ENCODE results near the gene KLK1.

Gene KLK1

GRCh38 chr19:50826492-50827240 lies 3.1 kb upstream of the KLK1 start:
- TF ChIP-seq TAF1 (IDR thresholded peaks at IDR 0.05; ENCODE audit: low read depth), result no peak

DNA sequence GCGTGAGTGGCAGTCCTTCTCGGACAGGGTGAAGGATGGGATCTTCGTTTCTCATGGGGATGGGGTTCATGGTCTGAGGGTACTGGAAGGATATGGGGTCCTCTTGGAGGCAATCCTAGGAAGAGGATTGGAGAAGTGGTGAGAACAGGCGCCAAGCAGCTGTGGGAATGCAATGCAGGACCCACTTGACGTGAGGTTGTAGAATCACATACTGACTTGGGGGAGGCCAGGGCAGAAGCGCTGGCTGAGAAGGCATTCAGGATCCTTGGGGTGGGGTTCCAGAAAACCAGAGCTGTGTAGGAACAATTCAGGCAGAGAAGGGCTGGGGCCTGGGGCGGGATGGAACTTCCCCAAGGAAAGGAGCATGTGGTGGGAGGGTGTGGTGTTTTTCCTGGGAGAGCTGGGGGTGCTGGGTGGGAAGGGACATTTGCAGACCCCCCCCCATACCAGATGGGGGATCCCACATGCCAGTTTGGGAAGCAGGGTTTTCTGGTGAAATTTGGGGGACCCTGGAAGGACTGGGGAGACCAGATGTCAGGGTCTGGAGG lies 852 bp downstream of the KLK1 start:
- TF ChIP-seq, protein P1, sequence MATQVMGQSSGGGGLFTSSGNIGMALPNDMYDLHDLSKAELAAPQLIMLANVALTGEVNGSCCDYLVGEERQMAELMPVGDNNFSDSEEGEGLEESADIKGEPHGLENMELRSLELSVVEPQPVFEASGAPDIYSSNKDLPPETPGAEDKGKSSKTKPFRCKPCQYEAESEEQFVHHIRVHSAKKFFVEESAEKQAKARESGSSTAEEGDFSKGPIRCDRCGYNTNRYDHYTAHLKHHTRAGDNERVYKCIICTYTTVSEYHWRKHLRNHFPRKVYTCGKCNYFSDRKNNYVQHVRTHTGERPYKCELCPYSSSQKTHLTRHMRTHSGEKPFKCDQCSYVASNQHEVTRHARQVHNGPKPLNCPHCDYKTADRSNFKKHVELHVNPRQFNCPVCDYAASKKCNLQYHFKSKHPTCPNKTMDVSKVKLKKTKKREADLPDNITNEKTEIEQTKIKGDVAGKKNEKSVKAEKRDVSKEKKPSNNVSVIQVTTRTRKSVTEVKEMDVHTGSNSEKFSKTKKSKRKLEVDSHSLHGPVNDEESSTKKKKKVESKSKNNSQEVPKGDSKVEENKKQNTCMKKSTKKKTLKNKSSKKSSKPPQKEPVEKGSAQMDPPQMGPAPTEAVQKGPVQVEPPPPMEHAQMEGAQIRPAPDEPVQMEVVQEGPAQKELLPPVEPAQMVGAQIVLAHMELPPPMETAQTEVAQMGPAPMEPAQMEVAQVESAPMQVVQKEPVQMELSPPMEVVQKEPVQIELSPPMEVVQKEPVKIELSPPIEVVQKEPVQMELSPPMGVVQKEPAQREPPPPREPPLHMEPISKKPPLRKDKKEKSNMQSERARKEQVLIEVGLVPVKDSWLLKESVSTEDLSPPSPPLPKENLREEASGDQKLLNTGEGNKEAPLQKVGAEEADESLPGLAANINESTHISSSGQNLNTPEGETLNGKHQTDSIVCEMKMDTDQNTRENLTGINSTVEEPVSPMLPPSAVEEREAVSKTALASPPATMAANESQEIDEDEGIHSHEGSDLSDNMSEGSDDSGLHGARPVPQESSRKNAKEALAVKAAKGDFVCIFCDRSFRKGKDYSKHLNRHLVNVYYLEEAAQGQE (IDR thresholded peaks at IDR 0.05; ENCODE audit: low read depth), result no peak
- TF ChIP-seq NFIC (IDR thresholded peaks at IDR 0.05) (no peak), TAF1 (IDR thresholded peaks at IDR 0.05; ENCODE audit: low read depth) (no peak), RAD21 (IDR thresholded peaks at IDR 0.05; ENCODE audit: low read depth) (no peak), CEBPB (IDR thresholded peaks at IDR 0.05) (no peak), FOXM1 (IDR thresholded peaks at IDR 0.05; ENCODE audit: borderline replicate concordance, low read depth) (no peak), TEAD4 (IDR thresholded peaks at IDR 0.05) (no peak), EGR1 (IDR thresholded peaks at IDR 0.05) (no peak), TCF12 (IDR thresholded peaks at IDR 0.05; ENCODE audit: low read depth) (no peak)

- no peak for TF ChIP-seq YY1 (IDR thresholded peaks at IDR 0.05; ENCODE audit: low read depth)
- TF ChIP-seq, protein P2, sequence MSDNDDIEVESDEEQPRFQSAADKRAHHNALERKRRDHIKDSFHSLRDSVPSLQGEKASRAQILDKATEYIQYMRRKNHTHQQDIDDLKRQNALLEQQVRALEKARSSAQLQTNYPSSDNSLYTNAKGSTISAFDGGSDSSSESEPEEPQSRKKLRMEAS (IDR thresholded peaks at IDR 0.05), result no peak
- no peak for TF ChIP-seq CREB1 (IDR thresholded peaks at IDR 0.05; ENCODE audit: low read depth)
- no peak for TF ChIP-seq CEBPB (IDR thresholded peaks at IDR 0.05)
- no peak for TF ChIP-seq TEAD4 (IDR thresholded peaks at IDR 0.05)
- no peak for TF ChIP-seq TAF1 (IDR thresholded peaks at IDR 0.05; ENCODE audit: low read depth)
- no peak for TF ChIP-seq ZBTB7A (IDR thresholded peaks at IDR 0.05; ENCODE audit: low read depth)
- TF ChIP-seq, protein P1 (IDR thresholded peaks at IDR 0.05; ENCODE audit: low read depth), result no peak
- no peak for TF ChIP-seq RAD21 (IDR thresholded peaks at IDR 0.05; ENCODE audit: low read depth)
These were observed 2.0 kb downstream of the KLK1 start for GRCh38 chr19:50821622-50822021.

DNA sequence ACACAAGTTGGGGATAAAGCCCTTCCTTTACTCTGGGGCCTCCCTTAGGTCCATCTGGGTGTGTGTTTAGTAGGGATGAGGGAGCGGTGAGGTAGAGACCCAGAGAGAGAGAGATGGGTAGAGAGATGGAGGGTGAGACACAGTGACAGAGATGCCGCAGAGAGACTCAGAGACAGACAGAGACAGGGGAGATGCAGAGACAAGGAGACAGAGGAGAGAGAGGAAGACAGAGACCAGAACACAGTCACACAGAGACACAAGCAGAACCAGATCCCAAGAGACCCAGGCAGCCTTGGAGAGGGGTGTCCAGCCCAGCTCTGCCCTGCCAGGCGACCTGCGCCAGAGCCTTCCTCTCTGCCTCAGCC lies 2.4 kb downstream of the KLK1 start:
- no peak for TF ChIP-seq YY1 (IDR thresholded peaks at IDR 0.05; ENCODE audit: low read depth)
- no peak for TF ChIP-seq TCF12 (IDR thresholded peaks at IDR 0.05; ENCODE audit: low read depth)
- no peak for TF ChIP-seq EP300 (IDR thresholded peaks at IDR 0.05; ENCODE audit: borderline replicate concordance)
- TF ChIP-seq, protein P1 (IDR thresholded peaks at IDR 0.05; ENCODE audit: low read depth), result no peak
- no peak for TF ChIP-seq NFIC (IDR thresholded peaks at IDR 0.05)

GRCh38 chr19:50820549-50821247 lies 2.9 kb downstream of the KLK1 start:
- TF ChIP-seq USF1 (IDR thresholded peaks at IDR 0.05), result no peak
- TF ChIP-seq EP300 (IDR thresholded peaks at IDR 0.05; ENCODE audit: borderline replicate concordance), result no peak
- no peak for TF ChIP-seq TAF1 (IDR thresholded peaks at IDR 0.05; ENCODE audit: low read depth)
- no peak for TF ChIP-seq TCF12 (IDR thresholded peaks at IDR 0.05; ENCODE audit: low read depth)
- TF ChIP-seq, protein P2 (IDR thresholded peaks at IDR 0.05), result no peak
- no peak for TF ChIP-seq FOXM1 (IDR thresholded peaks at IDR 0.05; ENCODE audit: borderline replicate concordance, low read depth)
- TF ChIP-seq RAD21 (IDR thresholded peaks at IDR 0.05; ENCODE audit: low read depth), result no peak
- TF ChIP-seq, protein P1 (IDR thresholded peaks at IDR 0.05; ENCODE audit: low read depth), result no peak
- TF ChIP-seq YY1 (IDR thresholded peaks at IDR 0.05; ENCODE audit: low read depth), result no peak
- TF ChIP-seq CEBPB (IDR thresholded peaks at IDR 0.05), result no peak
- no peak for TF ChIP-seq CREB1 (IDR thresholded peaks at IDR 0.05; ENCODE audit: low read depth)
- TF ChIP-seq EGR1 (IDR thresholded peaks at IDR 0.05), result no peak
- TF ChIP-seq NFIC (IDR thresholded peaks at IDR 0.05), result no peak
- TF ChIP-seq TEAD4 (IDR thresholded peaks at IDR 0.05), result no peak
- TF ChIP-seq ZBTB7A (IDR thresholded peaks at IDR 0.05; ENCODE audit: low read depth), result no peak
